ENCODE measurements around the gene RTP1. TPM values are rescaled to one million over a fixed set of nuclear protein-coding genes. Genes with fewer than 3 reads are reported as not detected.

The RTP1 gene
- total RNA-seq, 6 donors from 2014 or later, result 0.17 TPM; not detected in 5

GRCh38 chr3:187242435-187242834, 45.1 kb downstream of the RTP1 start:
- H3K4me3 ChIP-seq, result no peak overlapping the region
- H3K9me3 ChIP-seq, result no peaks in the 10 kb centered on the region
- WGBS, 2 donors, result 83 to 89% methylated on average over 5 of the region's 5 CpGs
- H3K36me3 ChIP-seq, result no peaks in the 10 kb centered on the region
- no peaks in the 10 kb centered on the region for H3K4me1 ChIP-seq
- TF ChIP-seq POLR2A (IDR thresholded peaks at IDR 0.05) (no peak), EP300 (IDR thresholded peaks at IDR 0.05) (no peak), POLR2AphosphoS5 (IDR thresholded peaks at IDR 0.05) (no peak)
- TF ChIP-seq, protein P1, sequence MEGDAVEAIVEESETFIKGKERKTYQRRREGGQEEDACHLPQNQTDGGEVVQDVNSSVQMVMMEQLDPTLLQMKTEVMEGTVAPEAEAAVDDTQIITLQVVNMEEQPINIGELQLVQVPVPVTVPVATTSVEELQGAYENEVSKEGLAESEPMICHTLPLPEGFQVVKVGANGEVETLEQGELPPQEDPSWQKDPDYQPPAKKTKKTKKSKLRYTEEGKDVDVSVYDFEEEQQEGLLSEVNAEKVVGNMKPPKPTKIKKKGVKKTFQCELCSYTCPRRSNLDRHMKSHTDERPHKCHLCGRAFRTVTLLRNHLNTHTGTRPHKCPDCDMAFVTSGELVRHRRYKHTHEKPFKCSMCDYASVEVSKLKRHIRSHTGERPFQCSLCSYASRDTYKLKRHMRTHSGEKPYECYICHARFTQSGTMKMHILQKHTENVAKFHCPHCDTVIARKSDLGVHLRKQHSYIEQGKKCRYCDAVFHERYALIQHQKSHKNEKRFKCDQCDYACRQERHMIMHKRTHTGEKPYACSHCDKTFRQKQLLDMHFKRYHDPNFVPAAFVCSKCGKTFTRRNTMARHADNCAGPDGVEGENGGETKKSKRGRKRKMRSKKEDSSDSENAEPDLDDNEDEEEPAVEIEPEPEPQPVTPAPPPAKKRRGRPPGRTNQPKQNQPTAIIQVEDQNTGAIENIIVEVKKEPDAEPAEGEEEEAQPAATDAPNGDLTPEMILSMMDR (IDR thresholded peaks at IDR 0.05), result no peak
- DNase-seq (peak in 1 of 2 donors; percentile 39), ATAC-seq (ENCODE audit: low FRiP score in 2 of 2) (peak in 1 of 2 donors; percentile 9)
- no peak overlapping the region for H3K27ac ChIP-seq
- H3K27me3 ChIP-seq, result no peaks in the 10 kb centered on the region

- Histone ChIP-seq H3K4me3 (no peak overlapping the region), H3K36me3 (no peaks in the 10 kb centered on the region), H3K27me3 (no peaks in the 10 kb centered on the region), H3K27ac (no peak overlapping the region), H3K4me1 (no peaks in the 10 kb centered on the region), H3K9me3 (no peaks in the 10 kb centered on the region)
- DNase-seq (no peak), ATAC-seq (ENCODE audit: low FRiP score in 2 of 2) (no peak)
- TF ChIP-seq POLR2AphosphoS5 (IDR thresholded peaks at IDR 0.05), result no peak
- no peak for TF ChIP-seq EP300 (IDR thresholded peaks at IDR 0.05)
- TF ChIP-seq, protein P1 (IDR thresholded peaks at IDR 0.05), result no peak
- TF ChIP-seq POLR2A (IDR thresholded peaks at IDR 0.05), result no peak
- 90 to 95% methylated on average over 4 of the region's 4 CpGs for WGBS, 2 donors
Observed at GRCh38 chr3:187242900-187243299, 45.6 kb downstream of the RTP1 start.

- ATAC-seq (ENCODE audit: low FRiP score in 2 of 2) (peak in 1 of 2 donors; percentile 79), DNase-seq (no peak)
- Histone ChIP-seq H3K4me1 (no peaks in the 10 kb centered on the region), H3K9me3 (no peaks in the 10 kb centered on the region), H3K4me3 (no peak overlapping the region), H3K27me3 (no peaks in the 10 kb centered on the region), H3K36me3 (no peaks in the 10 kb centered on the region), H3K27ac (no peak overlapping the region)
- WGBS, 2 donors, result 85 to 100% methylated on average over 2 of the region's 2 CpGs
- TF ChIP-seq, protein P1 (IDR thresholded peaks at IDR 0.05), result no peak
- TF ChIP-seq POLR2A (IDR thresholded peaks at IDR 0.05), result no peak
- no peak for TF ChIP-seq EP300 (IDR thresholded peaks at IDR 0.05)
- TF ChIP-seq POLR2AphosphoS5 (IDR thresholded peaks at IDR 0.05), result no peak
Observed at GRCh38 chr3:187243933-187244524, 46.7 kb downstream of the RTP1 start.

DNA sequence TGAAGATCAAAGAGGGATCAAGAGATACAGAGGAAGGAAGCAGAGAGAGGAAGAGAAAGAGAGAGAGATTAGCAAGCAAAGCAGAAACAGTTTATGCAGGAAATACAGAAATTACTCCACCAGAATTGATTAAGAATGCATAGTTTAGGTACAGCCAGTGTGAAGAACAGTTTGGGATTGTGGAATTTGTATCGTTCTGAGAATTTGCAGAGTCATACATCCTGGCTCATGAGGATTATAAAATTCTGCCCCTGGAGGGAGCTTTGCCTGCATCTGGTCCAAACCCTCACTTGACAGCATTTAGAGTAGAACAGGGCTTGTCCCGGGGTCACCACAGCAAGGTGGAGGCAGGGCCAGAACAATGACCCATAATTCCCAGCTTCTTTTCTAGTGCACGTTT, 50.1 kb downstream of the RTP1 start:
- H3K4me1 ChIP-seq, result no peaks in the 10 kb centered on the region
- no peak for TF ChIP-seq POLR2AphosphoS5 (IDR thresholded peaks at IDR 0.05)
- TF ChIP-seq EP300 (IDR thresholded peaks at IDR 0.05), result no peak
- TF ChIP-seq POLR2A (IDR thresholded peaks at IDR 0.05), result no peak
- TF ChIP-seq, protein P1 (IDR thresholded peaks at IDR 0.05), result no peak
- WGBS, 2 donors, result 65 to 66% methylated on average over 3 of the region's 3 CpGs
- DNase-seq, result no peak
- H3K27me3 ChIP-seq, result no peaks in the 10 kb centered on the region
- H3K36me3 ChIP-seq, result no peaks in the 10 kb centered on the region
- no peak overlapping the region for H3K27ac ChIP-seq
- no peak overlapping the region for H3K4me3 ChIP-seq
- H3K9me3 ChIP-seq, result no peaks in the 10 kb centered on the region
- ATAC-seq (ENCODE audit: low FRiP score in 2 of 2), result no peak

Other genes starting within 250 kb of the RTP1 start
- gene RPL39L, start 58.0 kb upstream of the RTP1 start, total RNA-seq, result 1 to 10 TPM; 1.6 to 8.2 (median 4.8) TPM
- 1 to 10 TPM in 4 of 6 donors, under 1 TPM in 2; 0.22 to 5.9 (median 1.8) TPM for gene MASP1, start 94.3 kb downstream of the RTP1 start, total RNA-seq
- 1 to 10 TPM in 5 of 6 donors, under 1 TPM in 1; 0.89 to 7.3 (median 4.6) TPM for gene RTP4, start 170.9 kb downstream of the RTP1 start, total RNA-seq

Data from upper lobe of left lung (tissue), 6 donors.